Endothelial cell of umbilical vein (primary cell): Measurements from ENCODE around the gene SESTD1. TPM values are rescaled to one million over a fixed set of nuclear protein-coding genes. Genes with fewer than 3 reads are reported as not detected.

Experiments used
- BruUV-seq: library from RNA; stranded (reverse); fragments of 400-500 nt; replicated peaks from 2 replicates; lab custom pipeline; 2021; lab: Mats Ljungman, UMichigan
- CTCF ChIA-PET: fragments of 300-600, 350-600 bp; sonication (Branson Sonifier 250); formaldehyde crosslinking; loops from one replicate; lab custom pipeline; 2021; ENCODE audit warnings: antibody characterized with exemption, inconsistent platforms; lab: Charles Lee
- POLR2A ChIA-PET: fragments of 300-600, 350-600 bp; sonication (Branson Sonifier 250); formaldehyde crosslinking; loops from one replicate; lab custom pipeline; 2021; ENCODE audit warnings: antibody characterized with exemption, inconsistent platforms; lab: Charles Lee
- DNase-seq: peaks from one replicate; pipeline ENCODE4 v3.0.0-alpha.2; 2011; ENCODE audit warnings: low read depth, low spot score
- FAIRE-seq: peaks from 2 replicates; lab custom pipeline; 2011; peaks lifted over from hg19 to GRCh38; lab: Jason Lieb, UNC
- H2AFZ ChIP-seq: 2 replicates; pipeline ENCODE4 v1.6.0; 2012; ENCODE audit warnings: low read depth, low read length, control low read depth, inconsistent platforms
- H3K27ac ChIP-seq: 2 replicates; pipeline ENCODE4 v1.5.1; 2011; ENCODE audit warnings: low read depth, mild to moderate bottlenecking, control low read depth, low read length, moderate library complexity; ENCODE audit not compliant: insufficient read depth
- H3K27me3 ChIP-seq, 2 experiments: 2 replicates each; pipeline versions ENCODE4 v1.6.0 to v1.6.1; 2011; ENCODE audit warnings: low read length in 2 of 2, mixed read lengths in 1 of 2; ENCODE audit not compliant: control insufficient read depth in 2 of 2, insufficient read depth in 2 of 2
- H3K36me3 ChIP-seq, 2 experiments: 2 replicates in 1 of 2; 3 replicates in 1 of 2; pipeline ENCODE4 v1.5.1; 2011; ENCODE audit warnings: low read length in 2 of 2, mild to moderate bottlenecking in 1 of 2, moderate library complexity in 1 of 2; ENCODE audit not compliant: control insufficient read depth in 2 of 2, insufficient read depth in 2 of 2; ENCODE audit errors: extremely low read depth in 1 of 2
- H3K4me1 ChIP-seq: 3 replicates; pipeline ENCODE4 v1.5.1; 2011; ENCODE audit warnings: mild to moderate bottlenecking, low read length; ENCODE audit not compliant: control insufficient read depth, insufficient read depth; ENCODE audit errors: extremely low read depth
- H3K4me2 ChIP-seq: 2 replicates; pipeline ENCODE4 v1.6.1; 2011; ENCODE audit warnings: low read length, control low read depth, mixed read lengths; ENCODE audit not compliant: insufficient read depth
- H3K4me3 ChIP-seq, 3 experiments: fragments of 200-600 bp in 1 of 3; sonication (generic), shearing (Covaris generic) in 1 of 3; replicated peaks in 1 of 3; 2 replicates each; pipeline ENCODE4 v1.5.1; 2011 to 2016; ENCODE audit warnings: control low read depth in 3 of 3, low read length in 3 of 3, mild to moderate bottlenecking in 2 of 3, inconsistent platforms in 1 of 3, low read depth in 1 of 3, moderate library complexity in 1 of 3; ENCODE audit not compliant: insufficient read depth in 1 of 3
- H3K79me2 ChIP-seq: 2 replicates; pipeline ENCODE4 v1.6.0; 2012; ENCODE audit warnings: low read length, inconsistent platforms; ENCODE audit not compliant: control insufficient read depth, insufficient read depth
- H3K9ac ChIP-seq: replicated peaks from 2 replicates; pipeline ENCODE3; 2011; ENCODE audit warnings: low read length, control low read depth; ENCODE audit not compliant: insufficient read depth; ENCODE audit errors: extremely low read depth
- H3K9me1 ChIP-seq: replicated peaks from 3 replicates; pipeline ENCODE4 v1.6.0; 2011; ENCODE audit warnings: mild to moderate bottlenecking, low read length; ENCODE audit not compliant: control insufficient read depth, insufficient read depth; ENCODE audit errors: extremely low read depth
- H3K9me3 ChIP-seq: replicated peaks from 2 replicates; pipeline ENCODE4 v1.5.1; 2012; ENCODE audit warnings: low read length, inconsistent platforms; ENCODE audit not compliant: control insufficient read depth, insufficient read depth
- H4K20me1 ChIP-seq: replicated peaks from 2 replicates; pipeline ENCODE3; 2011; ENCODE audit warnings: mild to moderate bottlenecking, low read length; ENCODE audit not compliant: control insufficient read depth, insufficient read depth; ENCODE audit errors: extremely low read depth
- EZH2 ChIP-seq: IDR thresholded peaks from 2 replicates; pipeline ENCODE4 v1.6.1; 2012; ENCODE audit warnings: borderline replicate concordance, low read depth, mild to moderate bottlenecking, moderate library complexity, low read length, inconsistent platforms; ENCODE audit not compliant: severe bottlenecking
- FOS ChIP-seq: IDR thresholded peaks from 2 replicates; pipeline ENCODE4 v1.6.1; 2011; ENCODE audit warnings: mild to moderate bottlenecking, low read length, moderate library complexity, borderline replicate concordance; ENCODE audit not compliant: insufficient read depth
- GATA2 ChIP-seq: IDR thresholded peaks from 2 replicates; pipeline ENCODE4 v1.7.0; 2011; ENCODE audit warnings: low read depth, mild to moderate bottlenecking, moderate library complexity, mixed read lengths, low read length; ENCODE audit not compliant: insufficient read length, insufficient read depth
- JUN ChIP-seq: IDR thresholded peaks from 2 replicates; pipeline ENCODE4 v1.6.1; 2011; ENCODE audit warnings: borderline replicate concordance, low read depth; ENCODE audit not compliant: insufficient read length, insufficient read depth
- MYC ChIP-seq: IDR thresholded peaks from one replicate; pipeline ENCODE4 v1.6.1; 2011; ENCODE audit warnings: mild to moderate bottlenecking, low read depth, low read length
- POLR2A ChIP-seq: IDR thresholded peaks from 2 replicates; pipeline ENCODE4 v1.6.1; 2012; ENCODE audit warnings: low read depth, mild to moderate bottlenecking, control low read depth, low read length
- POLR2AphosphoS5 ChIP-seq: IDR thresholded peaks from 2 replicates; pipeline ENCODE4 v1.6.1; 2012; ENCODE audit warnings: low read depth, mild to moderate bottlenecking, control low read depth, low read length, moderate library complexity; ENCODE audit not compliant: insufficient read depth
- dilution Hi-C: fragments of 300-500 bp; cut with MboI; formaldehyde crosslinking; loops from one replicate; pipeline ENCODE4 v1.15.0; 2019; ENCODE audit warnings: low sequenced_read_pairs; ENCODE audit not compliant: extremely low pct_ligation_motif_present
- intact Hi-C: fragments of 100-400 bp; cut with micrococcal nuclease; formaldehyde crosslinking; loops from one replicate; pipeline ENCODE4 v1.10.0; 2022
- polyA plus RNA-seq, 4 experiments: library from polyadenylated mRNA; depleted of rRNA in 3 of 4; stranded (reverse) in 3 of 4; unstranded in 1 of 4; fragments of >200 nt; gene quantifications; 2 replicates each; pipeline versions ENCODE4 v1.2.1 to v1.2.3, GENCODE V29; 2011 to 2012; ENCODE audit warnings: missing spikeins in 1 of 4
- total RNA-seq: library from RNA; stranded (reverse); gene quantifications from 2 replicates; pipeline ENCODE4 v1.2.3, GENCODE V29; 2021
- TF ChIP-seq, protein P1 (sequence below), 2 donors: IDR thresholded peaks; 1 replicate in 1 of 2; 2 replicates in 1 of 2; pipeline ENCODE4 v1.5.1; 2011; ENCODE audit warnings: low read length in 2 of 2, mild to moderate bottlenecking in 2 of 2, moderate library complexity in 2 of 2, control low read depth in 1 of 2, inconsistent platforms in 1 of 2, low read depth in 1 of 2; ENCODE audit not compliant: insufficient read depth in 1 of 2; ENCODE audit errors: extremely low read depth in 1 of 2
- TF ChIP-seq, protein P2 (sequence below): IDR thresholded peaks from 2 replicates; pipeline ENCODE4 v1.6.1; 2011; ENCODE audit not compliant: insufficient read depth, insufficient read length

The SESTD1 gene
- total and polyA plus RNA-seq, 2 donors (not counting 3 experiments of a cell fraction or from before 2014, with no cell fraction given) = 9.8 to 72.4 TPM

DNA sequence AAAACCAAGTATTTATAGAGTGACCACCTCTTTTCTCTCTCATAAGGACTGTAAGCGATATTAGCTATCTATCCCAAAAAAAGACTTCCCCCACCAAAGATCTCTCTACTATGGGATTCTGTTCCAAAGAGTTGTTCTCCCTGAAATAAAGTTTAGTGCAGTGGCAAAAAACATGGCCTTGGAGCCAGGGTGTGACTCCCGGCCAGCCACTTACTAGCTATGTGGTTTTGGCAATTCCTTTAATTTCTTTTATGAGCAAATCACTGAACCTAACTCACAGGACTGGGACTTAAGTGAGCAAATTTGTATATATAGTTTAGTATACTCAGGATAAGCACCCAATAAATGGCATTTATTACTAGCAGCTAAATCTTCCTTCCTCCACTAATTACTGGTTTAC is 42.6 kb downstream of the SESTD1 start:
- Histone ChIP-seq H2AFZ (no peak overlapping the region), H4K20me1 (peaks cover 7% of the 10 kb centered on the region), H3K9ac (no peak overlapping the region), H3K36me3 (no peaks in the 10 kb centered on the region), H3K27ac (no peak overlapping the region), H3K4me1 (no peaks in the 10 kb centered on the region), H3K9me1 (no peaks in the 10 kb centered on the region), H3K79me2 (peaks cover 43% of the 10 kb centered on the region), H3K4me2 (no peak overlapping the region), H3K4me3 (no peak overlapping the region), H3K27me3 (no peaks in the 10 kb centered on the region), H3K9me3 (no peaks in the 10 kb centered on the region)
- no peak for DNase-seq
- dilution Hi-C loops = no loop called here
- POLR2A ChIA-PET = no interaction called here
- TF ChIP-seq JUN (no peak), FOS (no peak), MYC (no peak), EZH2 (no peak), GATA2 (no peak), POLR2AphosphoS5 (no peak), POLR2A (no peak)
- TF ChIP-seq, protein P1, sequence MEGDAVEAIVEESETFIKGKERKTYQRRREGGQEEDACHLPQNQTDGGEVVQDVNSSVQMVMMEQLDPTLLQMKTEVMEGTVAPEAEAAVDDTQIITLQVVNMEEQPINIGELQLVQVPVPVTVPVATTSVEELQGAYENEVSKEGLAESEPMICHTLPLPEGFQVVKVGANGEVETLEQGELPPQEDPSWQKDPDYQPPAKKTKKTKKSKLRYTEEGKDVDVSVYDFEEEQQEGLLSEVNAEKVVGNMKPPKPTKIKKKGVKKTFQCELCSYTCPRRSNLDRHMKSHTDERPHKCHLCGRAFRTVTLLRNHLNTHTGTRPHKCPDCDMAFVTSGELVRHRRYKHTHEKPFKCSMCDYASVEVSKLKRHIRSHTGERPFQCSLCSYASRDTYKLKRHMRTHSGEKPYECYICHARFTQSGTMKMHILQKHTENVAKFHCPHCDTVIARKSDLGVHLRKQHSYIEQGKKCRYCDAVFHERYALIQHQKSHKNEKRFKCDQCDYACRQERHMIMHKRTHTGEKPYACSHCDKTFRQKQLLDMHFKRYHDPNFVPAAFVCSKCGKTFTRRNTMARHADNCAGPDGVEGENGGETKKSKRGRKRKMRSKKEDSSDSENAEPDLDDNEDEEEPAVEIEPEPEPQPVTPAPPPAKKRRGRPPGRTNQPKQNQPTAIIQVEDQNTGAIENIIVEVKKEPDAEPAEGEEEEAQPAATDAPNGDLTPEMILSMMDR (IDR thresholded peaks at IDR 0.05; ENCODE audit: extremely low read depth in 1 of 2, insufficient read depth in 1 of 2, low read depth in 1 of 2, low read length in 2 of 2) = no peak
- TF ChIP-seq, protein P2, sequence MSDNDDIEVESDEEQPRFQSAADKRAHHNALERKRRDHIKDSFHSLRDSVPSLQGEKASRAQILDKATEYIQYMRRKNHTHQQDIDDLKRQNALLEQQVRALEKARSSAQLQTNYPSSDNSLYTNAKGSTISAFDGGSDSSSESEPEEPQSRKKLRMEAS = no peak
- intact Hi-C loops = no loop called here
- CTCF ChIA-PET = interaction anchor here (0.7 to 0.9 kb wide), 3 partner anchors 9 to 189 kb away, joined by 3 to 4 read pairs (median 3); no protein-coding TSS in a partner anchor
- FAIRE-seq = no peak
- BruUV-seq = no TSS peak
